ENCODE data around the gene FPR1.

Gene FPR1

DNA sequence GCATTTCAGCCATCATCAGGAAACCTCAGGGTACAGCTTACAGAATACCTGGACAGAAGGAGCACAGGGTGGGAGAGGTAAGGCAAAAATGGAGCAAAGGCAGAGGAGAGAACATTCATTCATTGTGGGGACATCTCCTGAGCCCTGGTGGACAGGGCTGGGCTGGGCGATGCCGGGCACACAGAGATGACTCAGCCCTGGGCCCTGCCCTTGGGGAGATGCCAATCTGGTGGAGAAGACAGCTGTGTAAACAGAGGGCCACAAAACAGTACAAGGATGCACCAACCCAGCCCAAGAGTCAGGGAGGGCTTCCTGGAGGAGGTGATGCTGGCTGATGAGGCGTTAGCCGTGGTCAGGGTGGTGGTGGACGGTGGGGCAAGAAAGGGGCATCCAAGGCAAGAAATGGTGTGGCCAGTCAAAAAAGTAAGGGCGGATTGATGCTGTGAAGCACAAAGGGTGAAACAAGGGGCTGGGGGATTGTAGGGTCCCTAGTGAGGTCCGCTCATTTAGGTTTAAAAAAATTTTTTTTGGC is 24.3 kb downstream of the FPR1 start:
- Histone ChIP-seq H3K4me3 (ENCODE audit: low read length) (no peak overlapping the region), H3K36me3 (ENCODE audit: control insufficient read depth, low read length) (no peaks in the 10 kb centered on the region), H3K27ac (ENCODE audit: low read depth, low read length) (no peak overlapping the region), H3K27me3 (ENCODE audit: control insufficient read depth, low read length) (peaks cover 7% of the 10 kb centered on the region; the same call in 1 of the 2 replicates), H3K4me1 (ENCODE audit: control insufficient read depth, low read length) (peaks cover 8% of the 10 kb centered on the region), H3K9me2 (replicated peaks; ENCODE audit: control insufficient read depth, low read length) (no peaks in the 10 kb centered on the region), H4K20me1 (ENCODE audit: control insufficient read depth, insufficient read depth, low read depth, low read length) (no peaks in the 10 kb centered on the region), H3F3A (ENCODE audit: control insufficient read depth, insufficient read depth) (no peaks in the 10 kb centered on the region), H3K79me2 (ENCODE audit: control insufficient read depth, low read length) (no peaks in the 10 kb centered on the region), H3K4me2 (ENCODE audit: low read length) (no peak overlapping the region), H3K9me3 (ENCODE audit: control insufficient read depth, insufficient read depth, low read length) (no peaks in the 10 kb centered on the region)
- TF ChIP-seq, protein P1, sequence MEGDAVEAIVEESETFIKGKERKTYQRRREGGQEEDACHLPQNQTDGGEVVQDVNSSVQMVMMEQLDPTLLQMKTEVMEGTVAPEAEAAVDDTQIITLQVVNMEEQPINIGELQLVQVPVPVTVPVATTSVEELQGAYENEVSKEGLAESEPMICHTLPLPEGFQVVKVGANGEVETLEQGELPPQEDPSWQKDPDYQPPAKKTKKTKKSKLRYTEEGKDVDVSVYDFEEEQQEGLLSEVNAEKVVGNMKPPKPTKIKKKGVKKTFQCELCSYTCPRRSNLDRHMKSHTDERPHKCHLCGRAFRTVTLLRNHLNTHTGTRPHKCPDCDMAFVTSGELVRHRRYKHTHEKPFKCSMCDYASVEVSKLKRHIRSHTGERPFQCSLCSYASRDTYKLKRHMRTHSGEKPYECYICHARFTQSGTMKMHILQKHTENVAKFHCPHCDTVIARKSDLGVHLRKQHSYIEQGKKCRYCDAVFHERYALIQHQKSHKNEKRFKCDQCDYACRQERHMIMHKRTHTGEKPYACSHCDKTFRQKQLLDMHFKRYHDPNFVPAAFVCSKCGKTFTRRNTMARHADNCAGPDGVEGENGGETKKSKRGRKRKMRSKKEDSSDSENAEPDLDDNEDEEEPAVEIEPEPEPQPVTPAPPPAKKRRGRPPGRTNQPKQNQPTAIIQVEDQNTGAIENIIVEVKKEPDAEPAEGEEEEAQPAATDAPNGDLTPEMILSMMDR (IDR thresholded peaks at IDR 0.05; ENCODE audit: low read depth, low read length, poor library complexity, severe bottlenecking): no peak
- TF ChIP-seq EZH2phosphoT487 (IDR thresholded peaks at IDR 0.05; ENCODE audit: borderline replicate concordance, low read length): no peak

DNA sequence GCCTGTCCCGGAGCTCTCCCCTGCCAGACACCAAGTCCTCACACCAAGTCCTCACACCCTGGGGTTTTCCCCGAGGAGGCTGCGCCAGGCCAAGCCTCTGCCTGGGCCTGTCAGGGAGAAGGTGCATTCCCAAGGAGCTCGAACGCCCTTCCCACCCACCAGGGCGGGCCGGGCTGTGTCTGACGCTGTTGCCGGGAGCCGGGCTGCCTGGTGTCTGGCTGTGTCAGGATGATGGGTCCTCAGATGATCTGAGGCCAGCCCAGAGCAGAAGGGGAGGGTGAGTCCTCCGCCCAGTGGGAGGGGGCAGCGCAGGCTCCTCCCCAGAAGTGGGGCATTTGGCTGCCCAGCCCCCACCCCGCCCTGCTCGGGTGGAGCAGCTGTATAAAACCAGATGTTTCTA is 25.6 kb downstream of the FPR1 start:
- no peaks in the 10 kb centered on the region for H3K79me2 ChIP-seq (ENCODE audit: control insufficient read depth, low read length)
- H3K4me1 ChIP-seq (ENCODE audit: control insufficient read depth, low read length): peaks cover 15% of the 10 kb centered on the region
- H3K9me3 ChIP-seq (ENCODE audit: control insufficient read depth, insufficient read depth, low read length): no peaks in the 10 kb centered on the region
- TF ChIP-seq, protein P1 (IDR thresholded peaks at IDR 0.05; ENCODE audit: low read depth, low read length, poor library complexity, severe bottlenecking): no peak
- no peak for TF ChIP-seq EZH2phosphoT487 (IDR thresholded peaks at IDR 0.05; ENCODE audit: borderline replicate concordance, low read length)
- no peaks in the 10 kb centered on the region for H4K20me1 ChIP-seq (ENCODE audit: control insufficient read depth, insufficient read depth, low read depth, low read length)
- no peaks in the 10 kb centered on the region for H3K9me2 ChIP-seq (replicated peaks; ENCODE audit: control insufficient read depth, low read length)
- no peak overlapping the region for H3K4me2 ChIP-seq (ENCODE audit: low read length)
- H3F3A ChIP-seq (ENCODE audit: control insufficient read depth, insufficient read depth): no peaks in the 10 kb centered on the region
- H3K27me3 ChIP-seq (ENCODE audit: control insufficient read depth, low read length): peaks cover 7% of the 10 kb centered on the region; the same call in 1 of the 2 replicates
- no peak overlapping the region for H3K4me3 ChIP-seq (ENCODE audit: low read length)
- no peaks in the 10 kb centered on the region for H3K36me3 ChIP-seq (ENCODE audit: control insufficient read depth, low read length)
- no peak overlapping the region for H3K27ac ChIP-seq (ENCODE audit: low read depth, low read length)

DNA sequence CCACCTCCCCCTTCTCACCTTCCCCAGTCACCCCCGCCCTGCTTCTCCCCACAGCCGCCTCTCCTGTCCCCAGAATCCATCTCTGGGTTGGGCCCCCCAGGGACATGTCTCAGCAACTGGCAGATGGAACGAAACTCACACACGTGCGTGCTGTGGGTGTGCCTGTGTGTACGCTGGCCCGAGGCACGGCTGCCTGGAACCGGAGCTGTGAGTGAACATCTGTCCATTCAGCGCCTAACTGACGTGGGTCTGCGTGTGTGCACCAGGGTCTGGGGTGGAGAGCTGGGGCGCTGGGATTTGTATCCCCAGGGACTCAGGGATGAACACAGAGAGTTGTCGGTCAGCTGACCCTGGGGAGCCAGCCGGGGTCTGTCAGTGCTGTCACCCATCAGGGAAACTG is 27.1 kb downstream of the FPR1 start:
- H4K20me1 ChIP-seq (ENCODE audit: control insufficient read depth, insufficient read depth, low read depth, low read length): no peaks in the 10 kb centered on the region
- no peaks in the 10 kb centered on the region for H3K9me2 ChIP-seq (replicated peaks; ENCODE audit: control insufficient read depth, low read length)
- H3K4me1 ChIP-seq (ENCODE audit: control insufficient read depth, low read length): peaks cover 15% of the 10 kb centered on the region
- peaks cover 7% of the 10 kb centered on the region; the same call in 1 of the 2 replicates for H3K27me3 ChIP-seq (ENCODE audit: control insufficient read depth, low read length)
- TF ChIP-seq EZH2phosphoT487 (IDR thresholded peaks at IDR 0.05; ENCODE audit: borderline replicate concordance, low read length): no peak
- TF ChIP-seq, protein P1 (IDR thresholded peaks at IDR 0.05; ENCODE audit: low read depth, low read length, poor library complexity, severe bottlenecking): no peak
- no peak overlapping the region for H3K27ac ChIP-seq (ENCODE audit: low read depth, low read length)
- H3K9me3 ChIP-seq (ENCODE audit: control insufficient read depth, insufficient read depth, low read length): no peaks in the 10 kb centered on the region
- no peaks in the 10 kb centered on the region for H3K79me2 ChIP-seq (ENCODE audit: control insufficient read depth, low read length)
- no peak overlapping the region for H3K4me2 ChIP-seq (ENCODE audit: low read length)
- no peak overlapping the region for H3K4me3 ChIP-seq (ENCODE audit: low read length)
- no peaks in the 10 kb centered on the region for H3F3A ChIP-seq (ENCODE audit: control insufficient read depth, insufficient read depth)
- H3K36me3 ChIP-seq (ENCODE audit: control insufficient read depth, low read length): no peaks in the 10 kb centered on the region

All from DOHH2 (cell line).